Islet precursor cell (in vitro differentiated cells): ENCODE measurements around the gene S1PR2.
A peak's percentile ranks its signal among the peaks of the same experiment; 100 is the strongest.

Experiments used
- DNase-seq: peaks from one replicate; pipeline ENCODE4 v3.0.0-alpha.2; 2018

S1PR2 gene, protein sequence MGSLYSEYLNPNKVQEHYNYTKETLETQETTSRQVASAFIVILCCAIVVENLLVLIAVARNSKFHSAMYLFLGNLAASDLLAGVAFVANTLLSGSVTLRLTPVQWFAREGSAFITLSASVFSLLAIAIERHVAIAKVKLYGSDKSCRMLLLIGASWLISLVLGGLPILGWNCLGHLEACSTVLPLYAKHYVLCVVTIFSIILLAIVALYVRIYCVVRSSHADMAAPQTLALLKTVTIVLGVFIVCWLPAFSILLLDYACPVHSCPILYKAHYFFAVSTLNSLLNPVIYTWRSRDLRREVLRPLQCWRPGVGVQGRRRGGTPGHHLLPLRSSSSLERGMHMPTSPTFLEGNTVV

DNA sequence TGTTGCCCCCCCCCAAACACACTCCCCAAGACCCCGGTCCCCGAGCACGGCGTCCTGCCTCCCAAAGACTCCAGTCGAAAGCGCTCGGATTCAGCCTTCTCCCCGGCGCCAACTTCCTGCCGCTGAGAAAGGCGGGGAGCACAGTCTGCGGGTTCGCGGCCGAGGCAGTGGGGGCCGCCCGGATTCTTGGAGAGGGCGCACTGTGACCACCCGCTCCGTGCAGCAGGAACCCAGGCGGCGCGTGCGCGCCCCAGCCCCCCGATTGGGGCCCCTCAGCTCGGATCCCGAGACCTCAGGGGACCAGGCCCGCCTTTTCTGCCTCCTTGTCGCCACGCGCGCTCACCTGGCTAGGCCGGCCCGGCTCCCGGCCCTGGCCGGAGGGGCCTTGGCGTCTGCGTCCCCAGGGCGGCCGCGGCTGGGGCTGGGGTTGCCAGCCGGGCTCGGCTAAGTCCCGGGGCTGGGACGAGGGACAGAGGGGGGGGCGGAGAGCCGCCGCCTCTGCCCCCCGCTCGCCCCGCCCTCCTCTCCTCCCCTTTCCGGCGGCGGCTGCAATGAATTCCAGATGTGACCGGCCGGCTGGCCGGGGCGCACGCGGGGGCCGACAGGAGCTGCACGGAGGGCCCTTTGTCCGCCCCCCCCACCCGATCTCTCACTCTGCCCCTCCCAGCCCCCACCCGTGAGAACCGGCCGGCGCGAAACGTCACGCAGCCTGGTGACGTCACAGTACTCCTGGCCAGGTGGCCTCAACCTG is at the start of gene S1PR2:
TSS of gene S1PR2 (minus strand) at position 471 of the 751 bp plus-strand sequence. CDS start 6,426 bp downstream, outside the sequence.
- DNase-seq = peak; percentile 93

DNA sequence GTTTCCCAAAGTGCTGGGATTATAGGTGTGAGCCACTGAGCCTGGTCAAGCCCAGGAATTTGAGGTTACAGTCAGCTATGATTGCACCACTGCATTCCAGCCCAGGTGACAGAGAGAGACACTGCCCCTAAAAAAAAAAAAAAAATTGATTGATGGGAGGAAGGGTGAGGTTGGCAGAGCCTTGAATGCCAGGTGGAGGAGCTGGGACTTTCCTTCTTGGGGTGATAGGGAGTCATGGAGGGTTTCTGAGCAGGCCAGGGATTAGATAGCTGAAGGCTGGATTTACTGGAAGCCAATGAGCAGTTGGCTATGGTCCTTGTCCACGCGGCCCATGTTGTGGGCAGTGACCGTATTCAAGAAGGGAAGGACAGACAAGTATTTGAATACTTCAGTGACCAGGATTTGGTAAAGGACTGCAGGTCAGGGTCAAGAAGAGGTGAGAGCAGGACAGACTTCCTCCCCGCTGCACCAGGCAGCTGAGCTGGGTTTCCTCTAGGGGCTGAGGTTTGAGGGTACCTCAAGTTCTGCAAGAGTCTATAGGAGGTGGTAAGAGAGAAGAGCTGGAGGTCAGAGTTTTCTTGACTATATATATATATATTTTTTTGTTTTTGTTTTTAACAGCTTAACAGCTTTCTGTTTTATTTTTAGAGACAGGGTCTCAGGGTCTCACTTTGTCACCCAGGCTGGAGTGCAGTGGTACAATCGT is 48.8 kb upstream of the S1PR2 start:
- DNase-seq = no peak

DNA sequence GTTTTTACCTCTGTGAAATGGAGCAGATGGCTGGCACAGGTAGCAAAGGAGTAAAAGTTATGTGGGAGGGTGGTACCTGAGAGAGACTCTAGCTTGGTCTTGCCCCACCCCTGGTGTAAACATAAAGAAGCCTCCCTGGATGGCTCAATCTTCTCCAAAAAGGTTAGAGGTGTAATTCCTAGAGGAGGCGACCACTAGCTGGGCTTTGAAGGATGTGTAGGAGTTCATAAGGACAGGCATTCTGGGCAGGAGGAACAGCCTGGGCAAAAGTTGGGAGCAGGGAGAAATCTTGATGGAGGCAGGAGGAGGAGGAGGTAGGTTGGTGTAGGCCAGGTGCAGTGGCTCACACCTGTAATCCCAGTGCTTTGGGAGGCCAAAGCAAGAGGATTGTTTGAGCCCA is 47.8 kb upstream of the S1PR2 start:
- DNase-seq = no peak

DNA sequence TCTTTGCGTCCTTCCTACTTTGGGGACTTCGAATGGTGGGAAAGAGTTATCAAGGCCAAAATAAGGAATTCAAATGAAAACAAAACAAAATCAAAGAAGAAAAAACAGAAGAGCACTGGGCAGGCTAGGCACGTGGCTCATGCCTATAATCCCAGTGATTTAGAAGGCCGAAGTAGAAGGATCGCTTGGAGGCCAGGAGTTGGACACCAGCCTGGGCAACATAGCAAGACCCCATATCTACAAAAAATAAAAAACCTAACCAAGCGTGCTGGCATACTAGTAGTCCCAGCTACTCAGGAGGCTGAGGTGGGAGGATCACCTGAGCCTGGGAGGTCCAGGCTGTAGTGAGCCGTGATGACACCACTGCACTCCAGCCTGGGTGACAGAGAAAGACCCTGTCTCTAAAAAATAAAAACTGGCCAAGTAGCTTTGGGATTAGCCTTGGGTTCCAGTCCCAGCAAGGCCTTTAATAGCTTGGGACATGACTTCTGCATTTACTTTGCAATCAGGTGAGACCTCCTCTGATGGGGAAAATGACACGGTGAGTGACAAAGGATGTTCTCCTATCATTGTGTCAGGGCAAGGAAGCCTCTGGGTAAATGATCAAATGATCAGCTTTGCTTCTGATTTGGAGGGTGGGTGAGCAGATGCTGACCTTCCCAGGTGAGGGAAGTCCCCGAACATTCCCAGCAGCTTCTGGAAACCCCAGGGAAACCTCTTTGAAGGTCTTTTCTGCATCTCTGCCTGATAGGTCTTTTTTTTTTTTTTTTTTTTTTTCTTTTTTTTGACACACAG is 46.9 kb upstream of the S1PR2 start:
- no peak for DNase-seq

DNA sequence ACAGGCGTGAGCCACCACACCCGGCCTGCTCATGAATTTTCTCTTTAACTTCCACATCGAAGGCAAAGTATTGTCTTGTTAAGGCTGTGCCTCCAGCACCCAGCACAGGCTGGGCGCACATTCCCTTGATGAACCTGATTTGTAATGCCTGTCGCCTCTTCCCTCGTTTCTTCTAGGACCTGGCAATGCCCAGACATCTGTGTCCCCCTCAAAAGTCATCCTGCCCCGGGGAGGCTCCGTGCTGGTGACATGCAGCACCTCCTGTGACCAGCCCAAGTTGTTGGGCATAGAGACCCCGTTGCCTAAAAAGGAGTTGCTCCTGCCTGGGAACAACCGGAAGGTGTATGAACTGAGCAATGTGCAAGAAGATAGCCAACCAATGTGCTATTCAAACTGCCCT is 43.5 kb upstream of the S1PR2 start:
- DNase-seq = no peak

DNA sequence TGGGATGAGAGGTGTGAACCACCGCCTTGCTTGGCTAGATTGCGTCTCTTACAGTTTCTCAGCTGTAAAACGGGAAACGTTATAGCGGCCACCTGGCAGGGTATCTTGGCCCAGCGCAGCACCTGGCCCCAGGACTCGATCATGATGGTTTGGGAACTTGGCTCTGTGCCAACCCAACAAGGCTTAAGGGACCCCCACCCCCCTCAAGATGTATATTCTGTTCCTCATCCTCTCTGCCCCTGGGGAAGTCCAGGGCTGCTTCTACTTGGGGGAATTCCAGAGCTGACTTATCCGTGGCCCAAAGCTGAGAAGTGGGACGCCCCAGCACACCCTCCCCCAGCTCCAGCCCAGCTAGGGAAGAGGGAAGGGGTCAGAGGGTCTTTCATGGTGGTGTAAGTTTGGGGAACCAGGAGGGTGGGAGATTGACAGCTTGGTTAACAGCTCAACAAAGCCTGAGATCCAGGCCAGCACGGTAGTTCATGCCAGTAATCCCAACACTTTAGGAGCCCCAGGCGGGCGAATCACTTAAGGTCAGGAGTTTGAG is 40.5 kb upstream of the S1PR2 start:
- no peak for DNase-seq

DNA sequence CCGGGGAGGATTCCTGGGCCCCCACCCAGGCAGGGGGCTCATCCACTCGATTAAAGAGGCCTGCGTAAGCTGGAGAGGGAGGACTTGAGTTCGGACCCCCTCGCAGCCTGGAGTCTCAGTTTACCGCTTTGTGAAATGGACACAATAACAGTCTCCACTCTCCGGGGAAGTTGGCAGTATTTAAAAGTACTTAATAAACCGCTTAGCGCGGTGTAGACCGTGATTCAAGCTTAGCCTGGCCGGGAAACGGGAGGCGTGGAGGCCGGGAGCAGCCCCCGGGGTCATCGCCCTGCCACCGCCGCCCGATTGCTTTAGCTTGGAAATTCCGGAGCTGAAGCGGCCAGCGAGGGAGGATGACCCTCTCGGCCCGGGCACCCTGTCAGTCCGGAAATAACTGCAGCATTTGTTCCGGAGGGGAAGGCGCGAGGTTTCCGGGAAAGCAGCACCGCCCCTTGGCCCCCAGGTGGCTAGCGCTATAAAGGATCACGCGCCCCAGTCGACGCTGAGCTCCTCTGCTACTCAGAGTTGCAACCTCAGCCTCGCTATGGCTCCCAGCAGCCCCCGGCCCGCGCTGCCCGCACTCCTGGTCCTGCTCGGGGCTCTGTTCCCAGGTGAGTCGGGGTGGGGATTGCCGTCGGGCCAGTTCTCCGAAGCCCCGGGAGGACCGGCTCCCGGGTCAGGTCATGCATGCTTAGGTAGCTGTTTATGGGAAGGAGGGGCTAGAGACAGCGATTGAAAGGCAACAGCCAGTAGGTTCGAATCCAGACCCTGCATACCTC is 39.7 kb upstream of the S1PR2 start, which contains the start of gene ICAM1:
TSS of gene ICAM1 (plus strand) at position 505 of the 779 bp plus-strand sequence. CDS start at position 545, 40 bp downstream.
- peak; percentile 79 for DNase-seq

DNA sequence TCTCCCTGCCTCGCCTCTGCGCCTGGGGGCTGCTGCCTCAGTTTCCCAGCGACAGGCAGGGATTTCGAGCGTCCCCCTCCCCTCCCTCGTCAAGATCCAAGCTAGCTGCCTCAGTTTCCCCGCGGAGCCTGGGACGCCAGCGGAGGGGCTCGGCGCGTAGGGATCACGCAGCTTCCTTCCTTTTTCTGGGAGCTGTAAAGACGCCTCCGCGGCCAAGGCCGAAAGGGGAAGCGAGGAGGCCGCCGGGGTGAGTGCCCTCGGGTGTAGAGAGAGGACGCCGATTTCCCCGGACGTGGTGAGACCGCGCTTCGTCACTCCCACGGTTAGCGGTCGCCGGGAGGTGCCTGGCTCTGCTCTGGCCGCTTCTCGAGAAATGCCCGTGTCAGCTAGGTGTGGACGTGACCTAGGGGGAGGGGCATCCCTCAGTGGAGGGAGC is 39.1 kb upstream of the S1PR2 start:
- DNase-seq = no peak

DNA sequence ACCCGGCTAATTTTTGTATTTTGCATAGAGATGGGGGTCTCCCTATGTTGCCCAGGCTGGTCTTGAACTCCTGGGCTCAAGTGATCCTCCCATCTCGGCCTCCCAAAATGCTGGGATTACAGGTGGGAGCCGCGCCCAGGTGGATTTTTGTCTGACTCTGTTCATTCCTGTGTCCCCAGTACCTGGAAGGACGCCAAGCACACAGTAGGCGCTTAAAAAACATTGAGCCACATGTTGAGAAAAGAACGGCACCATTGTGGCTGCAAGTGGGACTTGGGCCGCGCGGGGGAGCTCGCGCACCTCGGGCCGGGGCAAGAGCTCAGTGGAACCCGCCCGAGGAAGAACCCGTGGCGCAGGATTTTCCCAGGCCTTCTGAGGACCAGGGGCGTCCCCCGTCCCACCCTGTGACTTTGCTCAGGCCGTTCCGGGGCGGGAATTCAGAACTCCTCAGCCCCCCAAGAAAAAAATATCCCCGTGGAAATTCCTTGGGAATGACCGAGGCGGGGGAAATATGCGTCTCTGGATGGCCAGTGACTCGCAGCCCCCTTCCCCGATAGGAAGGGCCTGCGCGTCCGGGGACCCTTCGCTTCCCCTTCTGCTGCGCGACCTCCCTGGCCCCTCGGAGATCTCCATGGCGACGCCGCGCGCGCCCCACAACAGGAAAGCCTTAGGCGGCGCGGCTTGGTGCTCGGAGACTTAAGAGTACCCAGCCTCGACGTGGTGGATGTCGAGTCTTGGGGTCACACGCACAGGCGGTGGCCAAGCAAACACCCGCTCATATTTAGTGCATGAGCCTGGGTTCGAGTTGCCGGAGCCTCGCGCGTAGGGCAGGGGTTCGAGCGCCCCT is 38.4 kb upstream of the S1PR2 start:
- peak; percentile 87 for DNase-seq

DNA sequence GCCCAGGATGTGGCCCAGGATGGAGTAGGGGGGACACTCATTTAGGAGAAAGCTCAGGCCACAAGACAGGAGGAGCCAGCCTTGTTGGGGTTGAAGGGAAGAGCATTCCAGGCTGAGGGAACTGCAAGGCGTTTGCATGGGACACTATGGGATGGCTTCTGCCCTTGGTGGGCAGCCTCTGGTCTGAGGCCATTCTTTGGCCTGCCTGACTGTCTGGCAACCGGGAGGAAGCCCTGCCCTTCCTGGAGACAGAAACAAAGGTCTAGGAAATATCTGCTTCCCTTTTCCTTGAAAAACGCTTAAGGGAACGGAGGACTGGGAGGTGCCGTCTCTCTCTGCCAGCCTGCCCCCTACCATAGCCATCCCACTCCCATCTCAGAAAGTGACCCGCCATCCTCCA is 36.9 kb upstream of the S1PR2 start:
- no peak for DNase-seq

DNA sequence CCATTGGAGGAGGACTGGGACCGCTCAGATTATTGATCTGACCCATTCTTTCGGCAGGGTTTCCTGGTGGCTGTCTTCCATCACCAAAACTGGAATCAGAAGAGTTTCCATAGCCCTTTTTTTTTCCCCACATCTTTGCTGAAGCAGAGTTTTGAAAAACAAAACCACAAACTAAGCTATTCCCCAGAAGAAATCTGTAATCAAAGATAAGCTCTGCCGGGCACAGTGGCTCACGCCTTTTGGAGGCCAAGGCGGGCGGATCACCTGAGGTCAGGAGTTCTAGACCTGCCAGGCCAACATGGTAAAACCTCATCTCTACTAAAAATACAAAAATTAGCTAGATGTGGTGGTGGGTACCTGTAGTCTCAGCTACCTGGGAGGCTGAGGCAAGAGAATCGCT is 35.6 kb upstream of the S1PR2 start:
- no peak for DNase-seq

DNA sequence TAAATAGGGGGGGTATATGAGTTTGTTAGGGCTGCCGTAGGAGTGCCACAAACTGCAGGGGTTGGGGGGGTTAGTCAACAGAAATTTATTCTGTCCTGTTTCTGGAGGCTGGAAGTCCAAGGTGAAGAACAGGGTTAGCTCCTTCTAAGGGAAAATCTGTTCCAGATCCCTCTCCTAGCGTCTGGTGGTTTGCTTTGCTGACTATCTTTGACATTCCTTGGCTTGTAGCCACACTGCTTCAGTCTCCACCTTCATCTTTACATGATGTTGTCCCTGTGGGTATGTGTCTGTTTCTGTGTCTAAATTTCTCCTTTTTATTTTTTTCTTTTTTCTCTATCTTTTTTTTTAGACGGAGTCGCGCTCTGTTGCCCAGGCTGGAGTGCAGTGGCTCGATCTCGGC is 31.6 kb upstream of the S1PR2 start:
- DNase-seq = no peak

DNA sequence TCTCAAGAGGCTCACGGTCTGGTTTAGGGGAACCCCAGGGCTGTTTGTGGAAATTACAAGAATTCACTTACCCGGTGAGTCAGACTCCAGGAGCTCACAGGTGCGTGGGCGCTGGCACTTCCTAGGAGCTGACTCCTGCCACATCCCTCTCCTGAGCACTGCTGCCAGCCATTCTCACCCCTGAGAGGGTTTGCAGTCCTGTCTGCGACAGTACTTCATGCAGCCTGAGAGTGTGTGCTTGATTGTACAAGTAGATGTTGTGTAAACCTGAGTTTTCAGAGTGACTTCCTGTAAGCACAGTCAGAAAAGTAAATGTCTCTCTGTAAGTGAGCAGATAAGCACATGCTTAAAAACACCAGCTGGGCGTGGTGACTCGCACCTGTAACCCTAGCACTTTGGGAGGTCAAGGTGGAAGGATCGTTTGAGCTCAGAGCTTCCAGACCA is 29.0 kb upstream of the S1PR2 start:
- DNase-seq = no peak

DNA sequence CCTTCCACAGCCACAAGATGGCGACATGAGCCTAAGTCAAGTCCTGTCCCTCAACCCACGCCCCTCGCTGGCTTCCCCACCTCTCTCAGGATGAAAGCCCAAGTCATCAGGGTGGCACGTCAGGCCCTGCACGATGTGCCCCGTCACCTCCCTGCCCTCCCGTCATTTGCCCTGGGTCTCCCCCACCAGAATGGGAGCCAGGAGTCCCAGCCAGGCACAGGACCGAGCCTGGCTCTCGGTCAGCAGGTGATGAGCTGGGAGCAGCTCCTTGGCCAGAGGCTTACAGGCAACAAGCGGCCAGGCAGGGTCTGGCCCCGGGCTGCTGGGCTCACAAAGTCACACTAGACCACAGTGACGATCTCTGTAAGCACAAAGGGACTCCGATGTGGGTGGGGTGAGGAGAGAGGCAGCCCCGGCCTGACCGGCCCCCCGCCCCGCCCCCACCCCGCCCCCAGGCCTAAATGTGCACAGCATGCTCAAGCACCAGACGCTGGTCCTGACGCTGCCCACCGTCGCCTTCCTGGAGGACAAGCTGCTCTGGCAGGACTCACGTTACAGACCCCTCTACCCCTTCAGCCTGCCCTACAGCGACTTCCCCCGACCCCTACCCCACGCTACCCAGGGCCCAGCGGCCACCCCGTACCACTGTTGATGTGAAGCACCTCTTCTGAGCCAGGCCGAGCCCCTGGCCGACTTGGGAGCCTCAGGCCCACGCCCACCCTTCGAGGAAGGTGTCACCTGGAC is 28.2 kb upstream of the S1PR2 start:
- peak; percentile 95 for DNase-seq

DNA sequence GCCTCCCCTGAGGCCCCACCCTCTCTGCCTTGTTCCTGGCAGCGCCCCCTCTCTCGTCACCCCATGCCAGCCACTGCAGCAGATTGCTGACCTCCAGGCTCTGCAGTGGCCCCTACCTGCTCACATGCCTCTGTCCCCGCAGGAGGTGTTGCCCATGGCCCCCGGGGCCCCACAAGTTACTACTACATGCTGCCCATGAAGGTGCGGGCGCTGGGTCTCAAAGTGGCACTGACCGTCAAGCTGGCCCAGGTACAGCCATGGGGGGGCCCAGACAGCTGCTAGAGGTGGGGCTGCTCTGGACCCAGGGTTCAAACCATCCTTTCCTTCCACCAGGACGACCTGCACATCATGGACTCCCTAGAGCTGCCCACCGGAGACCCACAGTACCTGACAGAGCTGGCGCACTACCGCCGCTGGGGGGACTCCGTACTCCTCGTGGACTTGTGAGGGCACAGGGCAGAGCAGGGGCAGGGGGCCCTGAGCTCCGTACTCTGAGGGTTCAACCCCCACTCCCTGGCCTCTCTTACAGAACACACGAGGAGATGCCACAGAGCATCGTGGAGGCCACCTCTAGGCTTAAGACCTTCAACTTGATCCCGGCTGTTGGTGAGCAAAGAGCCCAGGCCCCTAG is 27.1 kb upstream of the S1PR2 start:
- no peak for DNase-seq

DNA sequence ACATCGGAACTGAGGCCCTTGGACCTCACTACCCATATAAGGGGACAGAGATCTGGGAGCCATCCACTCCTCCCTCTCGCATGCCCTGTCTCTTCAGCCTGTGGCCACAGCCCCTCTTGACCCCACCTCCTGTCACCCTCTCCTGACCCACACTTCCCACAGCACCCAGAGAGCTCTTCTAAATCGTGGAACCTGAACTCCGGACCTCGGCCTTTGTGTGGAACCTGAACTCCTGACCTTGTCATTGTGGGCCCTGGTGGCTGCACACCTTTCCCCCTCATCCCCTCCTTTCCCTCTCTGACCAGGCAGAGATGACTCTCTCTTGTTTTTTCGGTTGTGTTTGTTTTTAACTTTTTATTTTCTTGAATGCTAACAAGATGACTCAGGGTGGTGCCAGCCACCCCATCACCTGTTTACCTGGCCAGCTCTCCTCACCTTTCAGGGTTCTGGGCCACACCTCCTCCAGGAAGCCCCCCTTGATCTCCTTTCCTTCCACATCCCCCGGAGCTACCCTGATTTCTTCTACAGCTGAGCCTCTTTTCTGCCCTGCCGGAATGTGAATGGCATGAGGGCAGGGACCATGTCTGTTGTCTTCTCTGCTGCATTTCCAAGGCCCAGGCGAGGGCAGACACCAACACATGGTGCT is 26.0 kb upstream of the S1PR2 start:
- DNase-seq = no peak

DNA sequence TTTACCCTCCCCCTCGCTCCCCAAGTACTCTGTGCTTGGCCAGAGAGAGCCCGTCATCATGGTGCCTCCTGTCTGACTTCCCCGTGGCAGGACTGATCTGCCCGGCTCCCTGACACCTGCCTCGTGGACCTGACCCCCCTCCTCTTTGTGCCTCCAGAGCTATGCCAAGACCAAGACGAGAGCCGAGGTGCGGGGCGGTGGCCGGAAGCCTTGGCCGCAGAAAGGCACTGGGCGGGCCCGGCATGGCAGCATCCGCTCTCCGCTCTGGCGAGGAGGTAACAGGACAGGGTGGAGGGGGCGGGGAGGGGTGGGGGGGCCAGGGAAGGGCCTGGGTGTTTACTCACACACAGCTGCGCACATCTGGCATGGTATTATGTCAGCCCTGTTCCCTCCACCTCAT is 25.4 kb upstream of the S1PR2 start:
- DNase-seq = no peak

DNA sequence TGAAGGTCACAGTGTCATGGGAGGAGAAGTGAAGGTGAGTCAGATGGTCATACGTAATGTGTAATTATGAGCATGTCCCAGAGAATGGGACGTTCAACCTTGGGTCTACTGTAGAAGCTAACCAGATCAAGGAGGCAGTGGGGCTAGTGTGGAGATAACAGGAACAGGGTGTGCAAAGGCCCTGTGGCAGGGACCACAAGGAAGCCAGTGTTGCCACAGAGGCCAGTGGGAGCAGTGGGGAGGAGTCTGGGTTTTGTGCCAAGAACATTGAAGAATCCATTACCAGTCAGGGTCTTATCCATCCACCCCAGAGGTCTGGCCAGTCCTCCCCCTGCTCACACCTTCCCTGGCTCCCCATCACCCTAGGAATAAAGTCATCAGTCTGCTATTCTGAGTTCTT is 24.2 kb upstream of the S1PR2 start:
- no peak for DNase-seq

DNA sequence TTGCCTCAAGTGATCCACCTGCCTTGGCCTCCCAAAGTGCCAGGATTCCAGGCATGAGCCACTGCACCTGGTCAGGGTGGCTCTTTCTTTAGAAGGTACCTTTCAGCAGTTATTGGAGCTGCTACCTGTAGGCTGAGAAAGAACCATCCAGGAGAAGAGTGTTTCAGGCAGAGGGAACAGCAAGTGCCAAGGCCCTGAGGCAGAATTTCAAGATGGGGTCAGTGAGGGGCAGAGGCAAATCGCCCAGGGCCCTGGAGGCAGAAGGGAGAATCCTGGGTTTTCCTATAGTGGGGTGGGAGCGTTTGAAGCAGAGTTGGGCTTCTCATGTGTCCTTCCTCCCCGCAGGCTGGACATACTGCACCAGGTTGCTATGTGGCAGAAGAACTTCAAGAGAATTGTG is 23.1 kb upstream of the S1PR2 start:
- no peak for DNase-seq
